GM12892 (cell line): ENCODE results near the gene AVPR1B.

Experiments
- POLR2A ChIP-seq: IDR thresholded peaks from 2 replicates; pipeline ENCODE4 v1.6.1; 2011; ENCODE audit warnings: low read depth, low read length, control low read depth
- POLR2AphosphoS5 ChIP-seq: IDR thresholded peaks from 2 replicates; pipeline ENCODE4 v1.6.1; 2011; ENCODE audit warnings: low read depth, low read length, control low read depth
- TAF1 ChIP-seq: IDR thresholded peaks from 2 replicates; pipeline ENCODE4 v1.6.1; 2011; ENCODE audit warnings: low read depth, mild to moderate bottlenecking, control low read depth, low read length, borderline replicate concordance

- TF ChIP-seq POLR2A (no peak), POLR2AphosphoS5 (no peak), TAF1 (no peak)
These were observed 13.2 kb downstream of the AVPR1B start for GRCh38 chr1:206103979-206104378.
